ENCODE data around the gene SSU72.
A peak's percentile ranks its signal among the peaks of the same experiment; 100 is the strongest.

DNA sequence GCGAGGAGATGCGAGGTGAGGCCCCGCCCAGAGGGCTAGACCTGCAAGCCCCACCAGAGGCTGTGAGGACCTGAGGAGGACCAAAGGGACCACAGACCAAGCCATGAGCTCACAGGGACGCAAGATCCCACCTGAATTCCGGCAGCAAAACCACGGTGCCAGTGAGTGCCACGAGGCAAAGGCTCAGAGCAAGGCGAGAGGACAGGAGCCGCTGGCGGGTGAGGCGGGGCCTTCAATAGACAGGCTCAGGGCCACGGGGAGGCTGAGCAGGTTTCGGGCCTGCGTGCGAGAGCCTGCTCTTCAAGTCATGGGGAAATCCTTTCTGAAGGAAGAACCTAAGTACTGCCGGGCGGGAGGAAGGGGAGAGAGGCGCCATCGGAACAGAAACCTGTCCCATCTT is 27.2 kb downstream of the SSU72 start:
- TF ChIP-seq, protein P1, sequence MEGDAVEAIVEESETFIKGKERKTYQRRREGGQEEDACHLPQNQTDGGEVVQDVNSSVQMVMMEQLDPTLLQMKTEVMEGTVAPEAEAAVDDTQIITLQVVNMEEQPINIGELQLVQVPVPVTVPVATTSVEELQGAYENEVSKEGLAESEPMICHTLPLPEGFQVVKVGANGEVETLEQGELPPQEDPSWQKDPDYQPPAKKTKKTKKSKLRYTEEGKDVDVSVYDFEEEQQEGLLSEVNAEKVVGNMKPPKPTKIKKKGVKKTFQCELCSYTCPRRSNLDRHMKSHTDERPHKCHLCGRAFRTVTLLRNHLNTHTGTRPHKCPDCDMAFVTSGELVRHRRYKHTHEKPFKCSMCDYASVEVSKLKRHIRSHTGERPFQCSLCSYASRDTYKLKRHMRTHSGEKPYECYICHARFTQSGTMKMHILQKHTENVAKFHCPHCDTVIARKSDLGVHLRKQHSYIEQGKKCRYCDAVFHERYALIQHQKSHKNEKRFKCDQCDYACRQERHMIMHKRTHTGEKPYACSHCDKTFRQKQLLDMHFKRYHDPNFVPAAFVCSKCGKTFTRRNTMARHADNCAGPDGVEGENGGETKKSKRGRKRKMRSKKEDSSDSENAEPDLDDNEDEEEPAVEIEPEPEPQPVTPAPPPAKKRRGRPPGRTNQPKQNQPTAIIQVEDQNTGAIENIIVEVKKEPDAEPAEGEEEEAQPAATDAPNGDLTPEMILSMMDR (IDR thresholded peaks at IDR 0.05; ENCODE audit: insufficient read depth, low read length): no peak
- TF ChIP-seq, protein P2, sequence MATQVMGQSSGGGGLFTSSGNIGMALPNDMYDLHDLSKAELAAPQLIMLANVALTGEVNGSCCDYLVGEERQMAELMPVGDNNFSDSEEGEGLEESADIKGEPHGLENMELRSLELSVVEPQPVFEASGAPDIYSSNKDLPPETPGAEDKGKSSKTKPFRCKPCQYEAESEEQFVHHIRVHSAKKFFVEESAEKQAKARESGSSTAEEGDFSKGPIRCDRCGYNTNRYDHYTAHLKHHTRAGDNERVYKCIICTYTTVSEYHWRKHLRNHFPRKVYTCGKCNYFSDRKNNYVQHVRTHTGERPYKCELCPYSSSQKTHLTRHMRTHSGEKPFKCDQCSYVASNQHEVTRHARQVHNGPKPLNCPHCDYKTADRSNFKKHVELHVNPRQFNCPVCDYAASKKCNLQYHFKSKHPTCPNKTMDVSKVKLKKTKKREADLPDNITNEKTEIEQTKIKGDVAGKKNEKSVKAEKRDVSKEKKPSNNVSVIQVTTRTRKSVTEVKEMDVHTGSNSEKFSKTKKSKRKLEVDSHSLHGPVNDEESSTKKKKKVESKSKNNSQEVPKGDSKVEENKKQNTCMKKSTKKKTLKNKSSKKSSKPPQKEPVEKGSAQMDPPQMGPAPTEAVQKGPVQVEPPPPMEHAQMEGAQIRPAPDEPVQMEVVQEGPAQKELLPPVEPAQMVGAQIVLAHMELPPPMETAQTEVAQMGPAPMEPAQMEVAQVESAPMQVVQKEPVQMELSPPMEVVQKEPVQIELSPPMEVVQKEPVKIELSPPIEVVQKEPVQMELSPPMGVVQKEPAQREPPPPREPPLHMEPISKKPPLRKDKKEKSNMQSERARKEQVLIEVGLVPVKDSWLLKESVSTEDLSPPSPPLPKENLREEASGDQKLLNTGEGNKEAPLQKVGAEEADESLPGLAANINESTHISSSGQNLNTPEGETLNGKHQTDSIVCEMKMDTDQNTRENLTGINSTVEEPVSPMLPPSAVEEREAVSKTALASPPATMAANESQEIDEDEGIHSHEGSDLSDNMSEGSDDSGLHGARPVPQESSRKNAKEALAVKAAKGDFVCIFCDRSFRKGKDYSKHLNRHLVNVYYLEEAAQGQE (IDR thresholded peaks at IDR 0.05; ENCODE audit: insufficient replicate concordance, low read depth): no peak
- TF ChIP-seq POLR2AphosphoS5 (IDR thresholded peaks at IDR 0.05; ENCODE audit: low read depth): 0 out of 2 replicates have a peak, but pooled peaks have one; percentile 23
- no peak for TF ChIP-seq GABPA (IDR thresholded peaks at IDR 0.05; ENCODE audit: low read depth)
- TF ChIP-seq SPI1 (IDR thresholded peaks at IDR 0.05; ENCODE audit: borderline replicate concordance, low read depth): no peak
